ENCODE results near the gene HLA-DMA. TPM values are rescaled to one million over a fixed set of nuclear protein-coding genes. Genes with fewer than 3 reads are reported as not detected.

Gene HLA-DMA
- total and polyA plus RNA-seq, 9 of the 15 experiments (the other 6 are each of a cell fraction or from before 2014, with no cell fraction given), result 0.13 to 0.83 (median 0.51) TPM

GRCh38 chr6:32931211-32931610 is 21.7 kb downstream of the HLA-DMA start:
- H3K4me3 ChIP-seq, result no peak overlapping the region
- H3K27me3 ChIP-seq (ENCODE audit: control insufficient read depth in 2 of 2, insufficient read depth in 2 of 2, low read length in 2 of 2), result peaks cover 4 to 16% of the 10 kb centered on the region in 2 experiments; a peak in 4 of 5 replicates
- WGBS (ENCODE audit: insufficient coverage, low coverage, missing lambda C conversion rate), result 4% methylated on average over 1 of the region's 1 CpG
- no peaks in the 10 kb centered on the region for H3K4me1 ChIP-seq (replicated peaks in 1 of 2; ENCODE audit: control insufficient read depth in 2 of 2, insufficient read depth in 2 of 2, low read length in 2 of 2)
- H2AFZ ChIP-seq (ENCODE audit: low read depth, low read length), result no peak overlapping the region
- H4K20me1 ChIP-seq (replicated peaks; ENCODE audit: control insufficient read depth, insufficient read depth, low read length), result no peaks in the 10 kb centered on the region
- intact Hi-C loops (cut with micrococcal nuclease), result no loop called here
- no peak for TF ChIP-seq TCF3 (CRISPR knock-in tag; IDR thresholded peaks at IDR 0.05)
- no peak for TF ChIP-seq ILK (tag; IDR thresholded peaks at IDR 0.05; ENCODE audit: borderline replicate concordance, low read depth)
- TF ChIP-seq ZC3H4 (CRISPR knock-in tag; IDR thresholded peaks at IDR 0.05; ENCODE audit: borderline replicate concordance), result no peak
- no peak for TF ChIP-seq KDM1A (IDR thresholded peaks at IDR 0.05)
- no peak for TF ChIP-seq E2F4 (CRISPR knock-in tag; IDR thresholded peaks at IDR 0.05; ENCODE audit: low read depth)
- TF ChIP-seq ATF7 (IDR thresholded peaks at IDR 0.05), result no peak
- TF ChIP-seq ARID3B (CRISPR knock-in tag; IDR thresholded peaks at IDR 0.05; ENCODE audit: borderline replicate concordance), result no peak
- TF ChIP-seq FOXM1 (IDR thresholded peaks at IDR 0.05; ENCODE audit: low read depth), result no peak
- no peak for TF ChIP-seq FOXM1 (CRISPR knock-in tag; IDR thresholded peaks at IDR 0.05; ENCODE audit: low read depth)
- TF ChIP-seq ZNF717 (CRISPR knock-in tag; IDR thresholded peaks at IDR 0.05), result no peak
- no TSS peak for BruUV-seq (replicated peaks)
- ChIA-PET POLR2A (interaction anchor here (1.4 to 3.3 kb wide), 3 partner anchors 11 to 43 kb away, joined by 3 to 65 read pairs (median 5); no protein-coding TSS in a partner anchor), CTCF (ENCODE audit: low intra/inter-chr PET ratio) (interaction anchor here (0.7 to 0.8 kb wide), 2 partner anchors 35 to 54 kb away, joined by 3 read pairs; no protein-coding TSS in a partner anchor)
- no peaks in the 10 kb centered on the region for H3K9me3 ChIP-seq (replicated peaks; ENCODE audit: control insufficient read depth, insufficient read depth, low read depth, low read length)
- no peak for ATAC-seq
- H3K27ac ChIP-seq (ENCODE audit: extremely low read depth, low read depth, low read length), result no peak overlapping the region
- H3K4me2 ChIP-seq (ENCODE audit: insufficient read depth, low read length), result no peak overlapping the region
- DNase-seq (ENCODE audit: extremely low read depth in 1 of 4, low spot score in 3 of 4), result no peak
- H3K9ac ChIP-seq (ENCODE audit: insufficient read depth in 1 of 2, low read depth in 2 of 2, low read length in 2 of 2), result no peak overlapping the region
- H3K36me3 ChIP-seq (ENCODE audit: control insufficient read depth, insufficient read depth, low read length), result no peaks in the 10 kb centered on the region
- H3K79me2 ChIP-seq (ENCODE audit: control insufficient read depth, insufficient read depth, low read length), result no peaks in the 10 kb centered on the region
- H3K9me1 ChIP-seq (ENCODE audit: control insufficient read depth, insufficient read depth, low read length), result no peaks in the 10 kb centered on the region
- in situ Hi-C loops (cut with MboI), result loop anchor here (10.0 kb wide), 1 partner anchor 54 kb away; no protein-coding TSS in a partner anchor
- no peak for FAIRE-seq

Measured in K562 (cell line).